ENCODE data around the gene LMX1B.

- no peak for TF ChIP-seq CTCF (IDR thresholded peaks at IDR 0.05; ENCODE audit: low read depth, low read length)
- no peak for TF ChIP-seq POLR2A (IDR thresholded peaks at IDR 0.05; ENCODE audit: extremely low read depth, insufficient read length)
- TF ChIP-seq MAX (IDR thresholded peaks at IDR 0.05; ENCODE audit: low read depth, low read length), result no peak
- TF ChIP-seq MYC (IDR thresholded peaks at IDR 0.05; ENCODE audit: low read depth, low read length), result no peak
Measured at GRCh38 chr9:126605792-126606482, 7.8 kb upstream of the LMX1B start.
